B cell (primary cell): ENCODE results near the gene ETNPPL. TPM values are rescaled to one million over a fixed set of nuclear protein-coding genes. Genes with fewer than 3 reads are reported as not detected.

ENCODE experiments used
- ATAC-seq: fragments of 200-7000 bp; cut with Tn5 transposase; one replicate; pipeline ENCODE4 v1.10.0; 2021; ENCODE audit warnings: low read depth, mild to moderate bottlenecking, moderate number of reproducible peaks, moderate library complexity
- CTCF ChIA-PET: fragments of 350-600 bp; sonication (Branson Sonifier 250); formaldehyde crosslinking; loops from one replicate; lab custom pipeline; 2021; ENCODE audit warnings: antibody characterized with exemption, inconsistent platforms; lab: Charles Lee
- POLR2A ChIA-PET: fragments of 350-600 bp; sonication (Branson Sonifier 250); formaldehyde crosslinking; loops from one replicate; lab custom pipeline; 2021; ENCODE audit warnings: antibody characterized with exemption; lab: Charles Lee
- DNase-seq: peaks from one replicate; pipeline ENCODE4 v3.0.0; 2013
- H2AFZ ChIP-seq: 2 replicates; pipeline ENCODE4 v1.6.1; 2012; ENCODE audit warnings: mild to moderate bottlenecking, low read depth, low read length; ENCODE audit not compliant: insufficient read depth, poor library complexity, severe bottlenecking
- H3K27ac ChIP-seq, 2 donors: 1 replicate in 1 of 2; 2 replicates in 1 of 2; pipeline ENCODE4 v1.5.1; 2012 to 2013; ENCODE audit warnings: low read length in 2 of 2, mild to moderate bottlenecking in 2 of 2, moderate library complexity in 1 of 2
- H3K27me3 ChIP-seq, 4 experiments: fragments of 200-600 bp in 1 of 4; sonication (generic) in 1 of 4; replicated peaks in 1 of 4; 1 replicate in 2 of 4; 2 replicates in 2 of 4; pipeline versions ENCODE4 v1.6.1 to v1.7.0; 2013 to 2016; ENCODE audit warnings: low read length in 3 of 4, mild to moderate bottlenecking in 2 of 4, mixed read lengths in 1 of 4, moderate library complexity in 1 of 4; ENCODE audit not compliant: insufficient read depth in 4 of 4, control insufficient read depth in 3 of 4; ENCODE audit errors: control extremely low read depth in 1 of 4
- H3K36me3 ChIP-seq, 2 experiments: replicated peaks in 1 of 2; 1 replicate in 1 of 2; 2 replicates in 1 of 2; pipeline versions ENCODE4 v1.6.1 to v1.7.1; 2013; ENCODE audit warnings: low read length in 1 of 2; ENCODE audit not compliant: insufficient read depth in 2 of 2, control insufficient read depth in 1 of 2; ENCODE audit errors: control extremely low read depth in 1 of 2, extremely low read depth in 1 of 2
- H3K4me1 ChIP-seq, 2 donors: fragments of 200-600 bp in 1 of 2; sonication (generic) in 1 of 2; 1 replicate in 1 of 2; 2 replicates in 1 of 2; pipeline versions ENCODE4 v1.5.1 to v1.6.1; 2013 to 2017; ENCODE audit warnings: low read length in 2 of 2; ENCODE audit not compliant: control insufficient read depth in 2 of 2, insufficient read depth in 2 of 2
- H3K4me2 ChIP-seq: replicated peaks from 2 replicates; pipeline ENCODE3; 2012; ENCODE audit warnings: mild to moderate bottlenecking, low read depth, low read length; ENCODE audit not compliant: poor library complexity, severe bottlenecking
- H3K4me3 ChIP-seq, 5 experiments: fragments of 200-600 bp in 1 of 5; sonication (generic) in 1 of 5; 1 replicate in 3 of 5; 2 replicates in 2 of 5; pipeline versions ENCODE4 v1.5.1 to v1.7.0; 2011 to 2016; ENCODE audit warnings: low read length in 4 of 5, mild to moderate bottlenecking in 4 of 5, low read depth in 2 of 5, control low read depth in 1 of 5, moderate library complexity in 1 of 5; ENCODE audit not compliant: insufficient read depth in 1 of 5; ENCODE audit errors: control extremely low read depth in 1 of 5, extremely low read depth in 1 of 5
- H3K79me2 ChIP-seq: fragments of 200-600 bp; sonication (generic); one replicate; pipeline ENCODE4 v1.6.0; 2016; ENCODE audit warnings: low read length; ENCODE audit not compliant: control insufficient read depth, insufficient read depth
- H3K9ac ChIP-seq: fragments of 200-600 bp; sonication (generic); 2 replicates; pipeline ENCODE4 v1.6.1; 2017; ENCODE audit warnings: mild to moderate bottlenecking, low read length, moderate library complexity
- H3K9me3 ChIP-seq, 3 donors: one replicate each; pipeline versions ENCODE4 v1.6.1 to v1.7.1; 2013; ENCODE audit warnings: low read length in 2 of 3; ENCODE audit not compliant: control insufficient read depth in 2 of 3, insufficient read depth in 1 of 3; ENCODE audit errors: control extremely low read depth in 1 of 3
- H4K20me1 ChIP-seq: 2 replicates; pipeline ENCODE4 v1.6.0; 2012; ENCODE audit warnings: mild to moderate bottlenecking, low read length; ENCODE audit not compliant: insufficient read depth, control insufficient read depth, poor library complexity, severe bottlenecking
- H3K27ac Mint-ChIP-seq: one replicate; pipeline ENCODE4 v1.8.0; 2021; ENCODE audit warnings: mixed read lengths
- H3K27me3 Mint-ChIP-seq: one replicate; pipeline ENCODE4 v1.8.0; 2021; ENCODE audit warnings: mixed read lengths
- H3K4me1 Mint-ChIP-seq: one replicate; pipeline ENCODE4 v1.8.0; 2021; ENCODE audit warnings: mixed read lengths
- H3K4me3 Mint-ChIP-seq: one replicate; pipeline ENCODE4 v1.8.0; 2021; ENCODE audit warnings: mixed read lengths
- H3K9me3 Mint-ChIP-seq: one replicate; pipeline ENCODE4 v1.8.0; 2022; ENCODE audit warnings: mixed read lengths; ENCODE audit not compliant: insufficient read depth
- EZH2 ChIP-seq: IDR thresholded peaks from 2 replicates; pipeline ENCODE4 v1.6.1; 2012; ENCODE audit warnings: borderline replicate concordance, low read depth, mild to moderate bottlenecking, moderate library complexity, low read length; ENCODE audit not compliant: insufficient read depth, poor library complexity, severe bottlenecking
- WGBS: methylation state at CpG from one replicate; pipeline ENCODE4 v1.1.5; 2013; ENCODE audit warnings: missing lambda C conversion rate; ENCODE audit not compliant: insufficient coverage; 5-methylcytosine and 5-hydroxymethylcytosine counted together
- intact Hi-C: fragments of 100-400 bp; cut with micrococcal nuclease; formaldehyde crosslinking; loops from one replicate; pipeline ENCODE4 v1.10.0; 2022
- polyA plus RNA-seq: library from polyadenylated mRNA; depleted of rRNA; stranded (reverse); fragments of >200 nt; gene quantifications from 2 replicates; pipeline ENCODE4 v1.2.3, GENCODE V29; 2012
- total RNA-seq, 2 donors: library from RNA; stranded (reverse); fragments of 120-200 nt in 1 of 2; gene quantifications; 1 replicate in 1 of 2; 2 replicates in 1 of 2; pipeline versions ENCODE4 v1.2.3 to v1.2.4, GENCODE V29; 2013 to 2022
- TF ChIP-seq, protein P1 (sequence below): fragments of 200-600 bp; IDR thresholded peaks from one replicate; pipeline ENCODE4 v1.8.0; 2022; ENCODE audit warnings: antibody characterized with exemption, mild to moderate bottlenecking

Gene ETNPPL
- total and polyA plus RNA-seq, 2 donors (not counting 1 experiment from before 2014, with no cell fraction given) = not detected

DNA sequence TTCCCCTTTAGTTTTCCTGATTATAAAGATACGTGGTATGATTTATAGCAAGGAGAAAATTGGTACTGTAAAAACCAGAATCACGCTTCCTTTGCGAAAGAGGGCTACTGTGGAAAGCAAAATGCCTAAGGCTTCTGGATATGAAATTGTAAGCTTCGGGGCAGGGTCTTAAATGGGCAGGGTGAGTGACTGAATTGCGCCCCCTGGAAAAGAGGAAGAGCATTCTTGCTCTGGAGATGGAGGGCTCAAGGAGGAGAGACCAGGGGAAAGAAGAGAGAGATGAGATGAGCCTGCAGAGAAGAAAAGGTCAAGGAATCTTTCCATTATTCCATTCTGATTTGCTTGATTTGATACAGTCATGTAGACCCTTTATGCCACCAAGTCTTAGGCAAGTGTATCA is 13.1 kb upstream of the ETNPPL start:
- intact Hi-C loops = no loop called here
- H3K36me3 ChIP-seq = no peaks in the 10 kb centered on the region
- no peaks in the 10 kb centered on the region for H4K20me1 ChIP-seq
- no peak for TF ChIP-seq EZH2
- TF ChIP-seq, protein P1, sequence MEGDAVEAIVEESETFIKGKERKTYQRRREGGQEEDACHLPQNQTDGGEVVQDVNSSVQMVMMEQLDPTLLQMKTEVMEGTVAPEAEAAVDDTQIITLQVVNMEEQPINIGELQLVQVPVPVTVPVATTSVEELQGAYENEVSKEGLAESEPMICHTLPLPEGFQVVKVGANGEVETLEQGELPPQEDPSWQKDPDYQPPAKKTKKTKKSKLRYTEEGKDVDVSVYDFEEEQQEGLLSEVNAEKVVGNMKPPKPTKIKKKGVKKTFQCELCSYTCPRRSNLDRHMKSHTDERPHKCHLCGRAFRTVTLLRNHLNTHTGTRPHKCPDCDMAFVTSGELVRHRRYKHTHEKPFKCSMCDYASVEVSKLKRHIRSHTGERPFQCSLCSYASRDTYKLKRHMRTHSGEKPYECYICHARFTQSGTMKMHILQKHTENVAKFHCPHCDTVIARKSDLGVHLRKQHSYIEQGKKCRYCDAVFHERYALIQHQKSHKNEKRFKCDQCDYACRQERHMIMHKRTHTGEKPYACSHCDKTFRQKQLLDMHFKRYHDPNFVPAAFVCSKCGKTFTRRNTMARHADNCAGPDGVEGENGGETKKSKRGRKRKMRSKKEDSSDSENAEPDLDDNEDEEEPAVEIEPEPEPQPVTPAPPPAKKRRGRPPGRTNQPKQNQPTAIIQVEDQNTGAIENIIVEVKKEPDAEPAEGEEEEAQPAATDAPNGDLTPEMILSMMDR = no peak
- H3K27ac ChIP-seq = no peak overlapping the region
- no peak overlapping the region for H3K9ac ChIP-seq
- H3K79me2 ChIP-seq = no peaks in the 10 kb centered on the region
- 17% methylated on average over 4 of the region's 5 CpGs for WGBS
- no peak overlapping the region for H3K27ac Mint-ChIP-seq
- H3K4me1 Mint-ChIP-seq = no peaks in the 10 kb centered on the region
- no peak overlapping the region for H3K4me3 Mint-ChIP-seq
- no peaks in the 10 kb centered on the region for H3K27me3 ChIP-seq
- peaks cover 23% of the 10 kb centered on the region for H3K27me3 Mint-ChIP-seq
- ChIA-PET POLR2A (no interaction called here), CTCF (no interaction called here)
- no peak for DNase-seq
- H3K9me3 Mint-ChIP-seq = no peaks in the 10 kb centered on the region
- H3K4me3 ChIP-seq = no peak overlapping the region
- H3K4me1 ChIP-seq = no peaks in the 10 kb centered on the region
- H2AFZ ChIP-seq = no peak overlapping the region
- H3K9me3 ChIP-seq = no peaks in the 10 kb centered on the region
- ATAC-seq = no peak
- H3K4me2 ChIP-seq = no peak overlapping the region

DNA sequence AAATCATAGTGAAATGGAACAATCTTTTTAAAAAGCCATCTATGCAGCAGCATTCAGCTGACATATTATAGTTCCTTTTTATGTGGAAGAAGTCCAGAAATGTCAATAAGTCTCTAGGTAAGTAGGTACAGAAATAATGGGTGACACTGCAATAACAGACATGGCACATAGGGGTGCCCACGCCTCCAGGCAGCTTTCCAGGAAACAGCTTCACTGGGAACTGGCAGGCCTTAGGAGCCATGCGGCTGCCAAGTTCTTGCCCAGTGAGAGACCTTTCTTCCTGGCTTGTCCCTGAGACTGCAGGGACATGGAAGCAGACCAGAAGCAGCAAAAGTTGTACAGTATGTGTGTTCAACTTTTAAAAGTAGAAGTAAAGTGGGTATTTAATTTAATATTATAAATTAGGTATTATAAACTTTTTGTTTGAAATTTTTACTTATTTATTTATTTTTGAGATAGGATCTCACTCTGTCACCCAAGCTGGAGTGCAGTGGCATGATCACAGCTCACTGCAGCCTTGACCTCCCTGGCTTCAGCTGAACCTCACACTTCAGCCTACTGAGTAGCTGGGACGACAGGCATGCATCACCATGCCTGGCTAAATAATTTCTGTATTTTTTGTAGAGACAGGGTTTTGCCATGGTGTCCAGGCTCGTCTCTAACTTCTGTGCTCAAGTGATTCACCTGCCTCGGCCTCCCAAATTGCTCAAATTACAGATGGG is 12.1 kb upstream of the ETNPPL start:
- H3K4me1 ChIP-seq = no peaks in the 10 kb centered on the region
- ATAC-seq = no peak
- Mint-ChIP-seq H3K27me3 (peaks cover 23% of the 10 kb centered on the region), H3K9me3 (no peaks in the 10 kb centered on the region), H3K4me3 (no peak overlapping the region), H3K27ac (no peak overlapping the region), H3K4me1 (no peaks in the 10 kb centered on the region)
- H3K9ac ChIP-seq = no peak overlapping the region
- intact Hi-C loops = no loop called here
- H3K4me3 ChIP-seq = no peak overlapping the region
- no peak overlapping the region for H3K4me2 ChIP-seq
- WGBS = 63% methylated on average over 4 of the region's 5 CpGs
- no peaks in the 10 kb centered on the region for H4K20me1 ChIP-seq
- H3K79me2 ChIP-seq = no peaks in the 10 kb centered on the region
- no peak for DNase-seq
- POLR2A ChIA-PET = no interaction called here
- no peaks in the 10 kb centered on the region for H3K36me3 ChIP-seq
- H3K9me3 ChIP-seq = no peaks in the 10 kb centered on the region
- no peak overlapping the region for H2AFZ ChIP-seq
- no peak overlapping the region for H3K27ac ChIP-seq
- CTCF ChIA-PET = no interaction called here
- TF ChIP-seq, protein P1 = no peak
- no peak for TF ChIP-seq EZH2
- no peaks in the 10 kb centered on the region for H3K27me3 ChIP-seq
